HL-60 (cell line): ENCODE data around the gene TECTB.

Experiments
- DNase-seq, 2 experiments: peaks; one replicate each; pipeline ENCODE4 v3.0.0-alpha.2; 2010 to 2020; ENCODE audit warnings: low read depth in 1 of 2, low spot score in 1 of 2
- H3K27ac ChIP-seq: fragments of 250-450 bp; sonication (Bioruptor Pico); replicated peaks from 2 replicates; pipeline ENCODE4 v1.5.1; 2020; ENCODE audit warnings: mild to moderate bottlenecking, moderate library complexity
- H3K27me3 ChIP-seq: fragments of 250-450 bp; sonication (Bioruptor Pico); 2 replicates; pipeline ENCODE4 v1.5.1; 2021; ENCODE audit warnings: mild to moderate bottlenecking, moderate library complexity; ENCODE audit not compliant: insufficient read depth, poor library complexity, severe bottlenecking
- H3K4me3 ChIP-seq: replicated peaks from 2 replicates; pipeline ENCODE4 v1.5.1; 2011; ENCODE audit warnings: mild to moderate bottlenecking, control low read depth, low read length; ENCODE audit not compliant: insufficient read depth
- GABPA ChIP-seq: IDR thresholded peaks from 2 replicates; pipeline ENCODE4 v1.6.1; 2012; ENCODE audit warnings: low read depth
- POLR2AphosphoS5 ChIP-seq: IDR thresholded peaks from 2 replicates; pipeline ENCODE4 v1.6.1; 2012; ENCODE audit warnings: low read depth
- REST ChIP-seq: IDR thresholded peaks from 2 replicates; pipeline ENCODE4 v1.6.1; 2012; ENCODE audit warnings: low read depth; ENCODE audit not compliant: insufficient replicate concordance
- SPI1 ChIP-seq: IDR thresholded peaks from 2 replicates; pipeline ENCODE4 v1.6.1; 2012; ENCODE audit warnings: low read depth, mild to moderate bottlenecking, borderline replicate concordance
- TF ChIP-seq, protein P1 (sequence below): IDR thresholded peaks from one replicate; pipeline ENCODE4 v1.5.1; 2011; ENCODE audit warnings: low read length, control low read depth, inconsistent platforms; ENCODE audit not compliant: insufficient read depth

TECTB gene

DNA sequence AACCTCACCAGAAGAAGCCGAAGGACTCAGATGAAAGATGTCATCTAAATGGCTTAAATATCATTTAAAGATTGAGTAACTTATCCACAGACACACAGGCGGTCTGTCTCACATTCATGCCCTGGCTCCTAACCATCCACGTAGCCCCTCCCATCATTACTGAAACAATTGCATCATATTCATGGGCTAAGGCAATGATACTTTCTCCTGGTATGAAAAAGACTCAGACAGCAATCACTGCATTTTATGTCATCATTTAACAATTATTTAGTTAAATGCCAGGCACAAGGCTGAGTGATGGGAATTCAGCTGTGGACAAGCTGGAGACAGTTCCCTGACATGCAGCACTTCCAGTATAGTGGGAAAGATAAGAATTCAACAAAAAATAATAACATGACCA is 11.2 kb upstream of the TECTB start:
- Histone ChIP-seq H3K27ac (no peak overlapping the region), H3K27me3 (no peaks in the 10 kb centered on the region), H3K4me3 (no peak overlapping the region)
- no peak for TF ChIP-seq POLR2AphosphoS5
- TF ChIP-seq REST: no peak
- TF ChIP-seq, protein P1, sequence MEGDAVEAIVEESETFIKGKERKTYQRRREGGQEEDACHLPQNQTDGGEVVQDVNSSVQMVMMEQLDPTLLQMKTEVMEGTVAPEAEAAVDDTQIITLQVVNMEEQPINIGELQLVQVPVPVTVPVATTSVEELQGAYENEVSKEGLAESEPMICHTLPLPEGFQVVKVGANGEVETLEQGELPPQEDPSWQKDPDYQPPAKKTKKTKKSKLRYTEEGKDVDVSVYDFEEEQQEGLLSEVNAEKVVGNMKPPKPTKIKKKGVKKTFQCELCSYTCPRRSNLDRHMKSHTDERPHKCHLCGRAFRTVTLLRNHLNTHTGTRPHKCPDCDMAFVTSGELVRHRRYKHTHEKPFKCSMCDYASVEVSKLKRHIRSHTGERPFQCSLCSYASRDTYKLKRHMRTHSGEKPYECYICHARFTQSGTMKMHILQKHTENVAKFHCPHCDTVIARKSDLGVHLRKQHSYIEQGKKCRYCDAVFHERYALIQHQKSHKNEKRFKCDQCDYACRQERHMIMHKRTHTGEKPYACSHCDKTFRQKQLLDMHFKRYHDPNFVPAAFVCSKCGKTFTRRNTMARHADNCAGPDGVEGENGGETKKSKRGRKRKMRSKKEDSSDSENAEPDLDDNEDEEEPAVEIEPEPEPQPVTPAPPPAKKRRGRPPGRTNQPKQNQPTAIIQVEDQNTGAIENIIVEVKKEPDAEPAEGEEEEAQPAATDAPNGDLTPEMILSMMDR: no peak
- no peak for TF ChIP-seq SPI1
- no peak for TF ChIP-seq GABPA
- DNase-seq: no peak

DNA sequence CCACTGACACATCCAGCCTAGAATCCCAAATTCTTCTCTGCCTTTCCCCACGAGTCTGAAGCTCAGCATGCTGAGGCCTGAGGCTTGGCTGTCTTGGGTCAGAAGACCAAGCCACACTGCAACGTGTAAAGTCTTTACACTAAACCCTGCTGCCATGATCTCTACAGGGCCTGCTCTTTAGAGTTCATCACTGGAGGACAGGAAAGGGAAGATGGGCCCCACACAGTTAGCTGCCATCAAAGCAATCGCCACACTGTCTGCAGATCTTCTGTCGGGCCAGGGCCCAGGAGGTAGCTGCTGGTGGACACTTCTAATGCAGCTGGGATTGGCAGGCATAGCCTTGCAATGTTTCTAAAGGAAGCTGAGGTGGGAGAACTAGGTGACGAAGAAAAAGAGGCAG is 8.4 kb upstream of the TECTB start:
- H3K4me3 ChIP-seq: no peak overlapping the region
- no peak for DNase-seq

DNA sequence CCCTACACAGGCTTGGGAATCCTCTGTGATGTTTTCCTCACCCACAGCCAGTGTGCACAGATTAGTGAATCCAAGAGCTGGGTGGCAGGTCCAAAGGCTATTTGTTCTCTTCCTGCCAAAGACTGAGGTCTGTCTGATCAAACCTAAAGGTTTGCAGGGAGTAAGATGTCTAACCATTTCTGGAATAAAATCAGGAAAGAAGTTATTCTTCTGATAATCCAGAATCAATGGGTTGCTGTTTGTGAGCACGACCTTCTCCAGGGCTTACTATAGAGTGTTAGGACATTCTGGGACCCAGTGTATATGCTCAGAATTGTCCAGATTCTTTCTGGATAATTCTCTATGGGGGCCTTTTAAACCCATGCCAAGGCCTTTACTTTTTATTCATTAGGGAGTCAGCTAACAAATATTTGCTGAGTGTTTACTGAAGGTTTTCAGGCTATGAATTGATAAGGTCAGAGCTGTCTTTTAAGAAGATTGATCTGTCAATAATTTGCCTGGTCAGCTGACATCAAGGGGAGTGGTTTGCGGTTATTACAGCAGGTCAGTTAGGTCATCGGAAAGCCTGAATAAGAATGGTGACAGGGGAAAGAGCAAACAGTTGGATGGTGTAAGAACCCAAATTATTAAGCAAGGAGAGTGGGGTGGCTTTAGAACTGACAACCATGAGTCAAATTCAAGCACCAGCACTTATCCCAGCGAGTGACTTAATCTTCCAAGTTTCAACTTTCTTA is 7.5 kb upstream of the TECTB start:
- H3K27me3 ChIP-seq: peaks cover 2% of the 10 kb centered on the region
- no peak for DNase-seq
- H3K27ac ChIP-seq: no peak overlapping the region
- TF ChIP-seq POLR2AphosphoS5 (no peak), REST (no peak), GABPA (no peak), SPI1 (no peak)
- TF ChIP-seq, protein P1: no peak
- no peak overlapping the region for H3K4me3 ChIP-seq

More for the DNA sequence above, 8.4 kb upstream of the TECTB start:
- Histone ChIP-seq H3K27me3 (peaks cover 2% of the 10 kb centered on the region), H3K27ac (no peak overlapping the region)
- TF ChIP-seq REST (no peak), POLR2AphosphoS5 (no peak), GABPA (no peak), SPI1 (no peak)
- TF ChIP-seq, protein P1: no peak
